ENCODE results near the gene MNAT1. TPM values are rescaled to one million over a fixed set of nuclear protein-coding genes. Genes with fewer than 3 reads are reported as not detected.

Gene MNAT1
- polyA plus RNA-seq, 3 donors: 4.1 to 5.8 (median 4.5) TPM

- WGBS (ENCODE audit: insufficient coverage): no CpG with 5 or more reads among the region's 2 CpGs
- peaks cover 0 to 1% (median 1%) of the 10 kb centered on the region in 3 donors for H3K27me3 Mint-ChIP-seq (ENCODE audit: low read depth in 3 of 3)
- Histone ChIP-seq H3K27ac (ENCODE audit: low read depth in 1 of 2, low read length in 2 of 2) (no peak overlapping the region), H4K20me1 (ENCODE audit: insufficient read depth, low read length) (no peaks in the 10 kb centered on the region), H3K4me1 (ENCODE audit: control insufficient read depth in 1 of 2, insufficient read depth in 2 of 2, low read length in 2 of 2) (peaks cover 3% of the 10 kb centered on the region in 2 donors), H3K79me2 (ENCODE audit: insufficient read depth, low read length) (no peaks in the 10 kb centered on the region), H3K9ac (ENCODE audit: insufficient read depth, low read length, poor library complexity, severe bottlenecking) (no peak overlapping the region), H3K4me2 (replicated peaks; ENCODE audit: extremely low read depth, low read length, poor library complexity, severe bottlenecking) (no peak overlapping the region), H3K4me3 (replicated peaks in 1 of 3; ENCODE audit: low read depth in 2 of 3, low read length in 3 of 3) (no peak overlapping the region), H2AFZ (ENCODE audit: insufficient read depth, low read depth, low read length, poor library complexity, severe bottlenecking) (no peak overlapping the region), H3K27me3 (ENCODE audit: control insufficient read depth in 2 of 2, insufficient read depth in 2 of 2, low read length in 2 of 2) (no peaks in the 10 kb centered on the region), H3K9me3 (replicated peaks in 1 of 2; ENCODE audit: control insufficient read depth in 1 of 2, insufficient read depth in 1 of 2, low read length in 2 of 2) (no peaks in the 10 kb centered on the region), H3K36me3 (replicated peaks in 1 of 2; ENCODE audit: control insufficient read depth in 1 of 2, insufficient read depth in 2 of 2, low read length in 2 of 2) (no peaks in the 10 kb centered on the region)
- H3K4me3 Mint-ChIP-seq: no peak overlapping the region
- H3K9me3 Mint-ChIP-seq: no peaks in the 10 kb centered on the region
- no peak for TF ChIP-seq CTCF (IDR thresholded peaks at IDR 0.05)
- DNase-seq: no peak
- H3K27ac Mint-ChIP-seq: no peak overlapping the region
- peaks cover 14% of the 10 kb centered on the region for H3K4me1 Mint-ChIP-seq
- peaks cover 2% of the 10 kb centered on the region in 2 donors for H3K36me3 Mint-ChIP-seq
- intact Hi-C loops (cut with micrococcal nuclease): no loop called here
These were observed 128.7 kb downstream of the MNAT1 start for GRCh38 chr14:60863249-60863648.

GRCh38 chr14:60865378-60866127 lies 131.0 kb downstream of the MNAT1 start:
- TF ChIP-seq CTCF (IDR thresholded peaks at IDR 0.05): no peak
- H3K36me3 Mint-ChIP-seq: no peaks in the 10 kb centered on the region
- H3K36me3 ChIP-seq (replicated peaks in 1 of 2; ENCODE audit: control insufficient read depth in 1 of 2, insufficient read depth in 2 of 2, low read length in 2 of 2): no peaks in the 10 kb centered on the region
- peaks cover 3% of the 10 kb centered on the region in 2 donors for H3K4me1 ChIP-seq (ENCODE audit: control insufficient read depth in 1 of 2, insufficient read depth in 2 of 2, low read length in 2 of 2)
- H3K27me3 ChIP-seq (ENCODE audit: control insufficient read depth in 2 of 2, insufficient read depth in 2 of 2, low read length in 2 of 2): no peaks in the 10 kb centered on the region
- H3K27ac ChIP-seq (ENCODE audit: low read depth in 1 of 2, low read length in 2 of 2): no peak overlapping the region
- H3K4me3 ChIP-seq (replicated peaks in 1 of 3; ENCODE audit: low read depth in 2 of 3, low read length in 3 of 3): no peak overlapping the region
- H4K20me1 ChIP-seq (ENCODE audit: insufficient read depth, low read length): no peaks in the 10 kb centered on the region
- H3K9me3 Mint-ChIP-seq: no peaks in the 10 kb centered on the region
- H3K4me2 ChIP-seq (replicated peaks; ENCODE audit: extremely low read depth, low read length, poor library complexity, severe bottlenecking): no peak overlapping the region
- 100% methylated on average over 2 of the region's 4 CpGs for WGBS (ENCODE audit: insufficient coverage)
- H3K4me1 Mint-ChIP-seq: peaks cover 6% of the 10 kb centered on the region
- H3K9ac ChIP-seq (ENCODE audit: insufficient read depth, low read length, poor library complexity, severe bottlenecking): no peak overlapping the region
- H3K27ac Mint-ChIP-seq: no peak overlapping the region
- DNase-seq: no peak
- H3K79me2 ChIP-seq (ENCODE audit: insufficient read depth, low read length): no peaks in the 10 kb centered on the region
- H3K9me3 ChIP-seq (replicated peaks in 1 of 2; ENCODE audit: control insufficient read depth in 1 of 2, insufficient read depth in 1 of 2, low read length in 2 of 2): no peaks in the 10 kb centered on the region
- H3K4me3 Mint-ChIP-seq: no peak overlapping the region
- intact Hi-C loops (cut with micrococcal nuclease): no loop called here
- H2AFZ ChIP-seq (ENCODE audit: insufficient read depth, low read depth, low read length, poor library complexity, severe bottlenecking): no peak overlapping the region
- H3K27me3 Mint-ChIP-seq (ENCODE audit: low read depth in 3 of 3): peaks cover 0 to 1% (median 1%) of the 10 kb centered on the region in 3 donors

All from CD14-positive monocyte (primary cell).